Measurements from ENCODE around the gene ZBTB4. TPM values are rescaled to one million over a fixed set of nuclear protein-coding genes. Genes with fewer than 3 reads are reported as not detected.
"Not testable (repeated sequence)": the region's sequence is repeated elsewhere in the genome, so short reads cannot be mapped to it uniquely, and the experiment has no call there.

Gene ZBTB4
- total RNA-seq, 1 donor from 2014 or later: 34.5 TPM

DNA sequence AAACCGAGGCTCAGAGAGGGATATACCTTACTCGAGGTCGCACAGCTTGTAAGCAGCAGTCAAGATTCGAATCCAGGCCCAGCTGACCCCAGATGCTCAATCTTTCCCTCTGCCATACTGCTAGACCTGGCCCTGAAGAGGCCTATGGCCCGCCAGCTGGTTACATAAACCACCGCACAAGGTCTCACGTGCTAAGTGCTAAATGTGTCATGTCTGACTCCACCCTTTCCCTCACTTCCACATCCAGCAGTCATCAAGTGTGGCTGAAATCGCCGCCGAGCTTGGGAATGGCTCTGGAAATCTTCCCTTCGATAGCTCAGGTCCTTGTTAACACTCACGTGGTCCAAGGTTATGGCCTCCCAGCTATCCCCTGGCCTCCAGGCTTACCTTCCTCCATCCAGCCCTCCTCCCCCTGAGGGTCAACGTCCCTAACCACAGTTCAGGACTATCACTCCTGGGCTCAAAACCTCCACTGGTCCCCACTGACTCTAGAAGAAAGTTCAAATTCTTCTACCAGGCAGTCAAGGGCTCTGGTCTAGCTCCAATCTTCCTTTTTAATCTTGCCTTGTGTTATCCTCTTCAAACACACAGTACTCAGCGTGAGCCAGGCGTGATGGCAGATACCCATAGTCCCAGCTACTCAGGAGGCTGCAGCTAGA, 3.5 kb downstream of the ZBTB4 start:
- H3K36me3 Mint-ChIP-seq: peaks cover 8% of the 10 kb centered on the region
- DNase-seq (ENCODE audit: extremely low spot score, unreplicated experiment): no peak
- TF ChIP-seq, protein P1, sequence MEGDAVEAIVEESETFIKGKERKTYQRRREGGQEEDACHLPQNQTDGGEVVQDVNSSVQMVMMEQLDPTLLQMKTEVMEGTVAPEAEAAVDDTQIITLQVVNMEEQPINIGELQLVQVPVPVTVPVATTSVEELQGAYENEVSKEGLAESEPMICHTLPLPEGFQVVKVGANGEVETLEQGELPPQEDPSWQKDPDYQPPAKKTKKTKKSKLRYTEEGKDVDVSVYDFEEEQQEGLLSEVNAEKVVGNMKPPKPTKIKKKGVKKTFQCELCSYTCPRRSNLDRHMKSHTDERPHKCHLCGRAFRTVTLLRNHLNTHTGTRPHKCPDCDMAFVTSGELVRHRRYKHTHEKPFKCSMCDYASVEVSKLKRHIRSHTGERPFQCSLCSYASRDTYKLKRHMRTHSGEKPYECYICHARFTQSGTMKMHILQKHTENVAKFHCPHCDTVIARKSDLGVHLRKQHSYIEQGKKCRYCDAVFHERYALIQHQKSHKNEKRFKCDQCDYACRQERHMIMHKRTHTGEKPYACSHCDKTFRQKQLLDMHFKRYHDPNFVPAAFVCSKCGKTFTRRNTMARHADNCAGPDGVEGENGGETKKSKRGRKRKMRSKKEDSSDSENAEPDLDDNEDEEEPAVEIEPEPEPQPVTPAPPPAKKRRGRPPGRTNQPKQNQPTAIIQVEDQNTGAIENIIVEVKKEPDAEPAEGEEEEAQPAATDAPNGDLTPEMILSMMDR (conservative IDR thresholded peaks at IDR 0.05): no peak
- no peaks in the 10 kb centered on the region for H3K9me3 Mint-ChIP-seq
- H3K4me3 Mint-ChIP-seq: peak overlapping the region; percentile 88
- H3K27me3 Mint-ChIP-seq: no peaks in the 10 kb centered on the region
- peaks cover 41% of the 10 kb centered on the region for H3K4me1 Mint-ChIP-seq (ENCODE audit: unreplicated experiment)
- peak overlapping the region; percentile 100 for H3K27ac Mint-ChIP-seq

DNA sequence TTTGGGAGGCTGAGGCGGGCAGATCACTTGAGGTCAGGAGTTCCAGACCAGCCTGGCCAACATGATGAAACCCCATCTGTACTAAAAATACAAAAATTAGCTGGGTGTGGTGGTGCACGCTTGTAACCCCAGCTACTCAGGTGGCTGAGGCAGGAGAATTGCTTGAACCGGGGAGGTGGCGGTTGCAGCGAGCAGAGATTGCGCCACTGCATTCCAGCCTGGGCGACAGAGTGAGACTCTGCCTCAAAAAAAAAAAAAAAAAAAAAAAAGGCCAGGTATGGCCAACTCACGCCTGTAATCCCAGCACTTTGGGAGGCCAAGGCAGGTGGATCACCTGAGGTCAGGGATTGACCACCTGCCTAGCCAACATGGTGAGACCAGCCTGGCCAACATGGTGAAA, 4.7 kb downstream of the ZBTB4 start:
- H3K4me1 Mint-ChIP-seq (ENCODE audit: unreplicated experiment): peaks cover 36% of the 10 kb centered on the region
- not testable (repeated sequence) for DNase-seq (ENCODE audit: extremely low spot score, unreplicated experiment); H3K36me3 Mint-ChIP-seq; H3K27me3 Mint-ChIP-seq; H3K4me3 Mint-ChIP-seq; H3K9me3 Mint-ChIP-seq
- H3K27ac Mint-ChIP-seq: peak overlapping the region; percentile 100

DNA sequence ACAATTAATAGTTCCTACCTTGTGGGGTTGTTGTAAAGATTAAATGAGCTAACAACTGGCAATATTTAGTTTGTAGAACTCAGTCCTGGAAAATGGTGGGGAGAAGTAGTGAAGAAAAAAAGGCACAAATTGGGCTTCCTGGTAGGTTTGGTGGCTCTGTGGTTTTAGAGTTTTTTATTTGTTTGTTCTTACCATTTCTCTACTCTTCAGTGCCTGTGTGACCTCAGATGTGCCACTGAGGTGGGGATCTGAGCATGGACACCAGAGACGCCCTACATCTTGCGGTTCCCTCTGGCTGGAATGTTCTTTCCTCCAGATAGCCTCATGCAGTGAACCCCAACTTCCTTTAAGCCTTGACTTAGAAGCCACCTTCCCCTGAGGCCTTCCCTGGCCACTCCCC, 7.7 kb downstream of the ZBTB4 start:
- Mint-ChIP-seq H3K36me3 (peaks cover 8% of the 10 kb centered on the region), H3K4me3 (no peak overlapping the region), H3K4me1 (ENCODE audit: unreplicated experiment) (peaks cover 15% of the 10 kb centered on the region), H3K9me3 (no peaks in the 10 kb centered on the region), H3K27me3 (no peaks in the 10 kb centered on the region), H3K27ac (peak overlapping the region; percentile 77)
- TF ChIP-seq, protein P1 (conservative IDR thresholded peaks at IDR 0.05): no peak
- DNase-seq (ENCODE audit: extremely low spot score, unreplicated experiment): no peak

DNA sequence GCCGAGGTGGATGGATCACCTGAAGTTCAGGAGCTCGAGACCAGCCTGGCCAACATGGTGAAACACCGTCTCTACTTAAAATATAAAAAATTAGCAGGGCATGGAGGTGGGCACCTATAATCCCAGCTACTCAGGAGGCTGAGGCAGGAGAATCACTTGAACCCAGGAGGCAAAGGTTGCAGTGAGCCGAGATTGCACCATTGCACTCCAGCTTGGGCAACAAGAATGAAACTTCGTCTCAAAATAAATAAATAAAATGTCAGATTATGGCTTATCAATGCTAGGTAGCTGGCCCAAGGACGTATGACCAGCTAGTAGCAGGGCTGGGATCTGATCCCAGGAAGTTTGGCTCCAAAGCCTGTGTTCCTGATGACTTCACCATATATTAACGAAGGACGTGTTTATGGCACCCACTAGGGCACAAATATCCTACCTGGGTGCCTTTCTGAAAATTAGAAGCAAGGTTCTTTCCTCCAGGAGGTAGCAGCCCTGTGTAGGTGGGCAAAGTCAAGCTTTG, 8.9 kb downstream of the ZBTB4 start:
- H3K4me1 Mint-ChIP-seq (ENCODE audit: unreplicated experiment): not testable (repeated sequence)

DNA sequence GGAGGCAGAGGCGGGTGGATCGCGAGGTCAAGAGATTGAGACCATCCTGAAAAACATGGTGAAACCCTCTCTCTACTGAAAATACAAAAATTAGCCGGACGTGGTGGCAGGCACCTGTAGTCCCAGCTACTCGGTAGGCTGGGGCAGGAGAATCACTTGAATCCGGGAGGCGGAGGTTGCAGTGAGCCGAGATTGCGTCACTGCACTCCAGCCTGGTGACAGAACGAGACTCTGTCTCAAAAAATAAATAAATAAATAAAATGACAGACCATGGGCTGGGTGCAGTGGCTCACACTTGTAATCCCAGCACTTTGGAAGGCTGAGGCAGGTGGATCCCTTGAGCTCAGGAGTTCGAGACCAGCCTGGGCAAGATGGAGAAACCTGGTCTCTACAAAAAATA, 9.6 kb downstream of the ZBTB4 start:
- H3K36me3 Mint-ChIP-seq, H3K27me3 Mint-ChIP-seq: not testable (repeated sequence)

More for the DNA sequence above, 8.9 kb downstream of the ZBTB4 start:
- not testable (repeated sequence) for H3K9me3 Mint-ChIP-seq; H3K27me3 Mint-ChIP-seq; DNase-seq (ENCODE audit: extremely low spot score, unreplicated experiment); H3K4me3 Mint-ChIP-seq; H3K27ac Mint-ChIP-seq; H3K36me3 Mint-ChIP-seq

DNA sequence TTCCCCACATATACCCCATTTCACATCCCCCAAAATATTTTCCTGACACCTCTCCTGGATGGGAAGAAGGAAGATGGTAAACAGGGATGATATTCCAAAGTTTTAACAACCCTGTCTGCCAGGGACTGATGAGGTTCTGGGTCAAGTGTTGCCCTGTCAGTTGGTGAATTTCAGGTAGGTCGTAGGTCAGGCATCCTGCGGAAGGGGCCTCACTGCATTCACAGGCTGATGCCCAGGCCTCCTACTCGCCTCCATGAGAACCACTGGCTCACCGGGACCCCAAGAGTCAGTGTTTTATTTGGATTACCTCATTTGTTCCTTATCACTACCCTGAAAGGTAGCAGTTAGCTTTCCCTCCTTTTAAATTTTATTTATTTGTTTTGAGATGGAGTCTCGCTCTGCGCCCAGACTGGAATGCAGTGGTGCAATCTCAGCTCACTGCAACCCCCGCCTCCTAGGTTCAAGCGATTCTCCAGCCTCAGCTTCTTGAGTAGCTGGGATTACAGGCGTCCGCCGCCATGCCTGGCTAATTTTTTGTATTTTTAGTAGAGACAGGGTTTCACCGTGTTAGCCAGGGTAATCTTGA, 10.5 kb downstream of the ZBTB4 start:
- no peak for DNase-seq (ENCODE audit: extremely low spot score, unreplicated experiment)
- H3K27ac Mint-ChIP-seq: peak overlapping the region; percentile 39
- peaks cover 6% of the 10 kb centered on the region for H3K4me1 Mint-ChIP-seq (ENCODE audit: unreplicated experiment)
- H3K9me3 Mint-ChIP-seq: no peaks in the 10 kb centered on the region
- TF ChIP-seq, protein P1 (conservative IDR thresholded peaks at IDR 0.05): no peak
- no peak overlapping the region for H3K4me3 Mint-ChIP-seq
- H3K36me3 Mint-ChIP-seq: no peaks in the 10 kb centered on the region
- H3K27me3 Mint-ChIP-seq: no peaks in the 10 kb centered on the region

More for the DNA sequence above, 9.6 kb downstream of the ZBTB4 start:
- not testable (repeated sequence) for DNase-seq (ENCODE audit: extremely low spot score, unreplicated experiment); H3K9me3 Mint-ChIP-seq; H3K4me1 Mint-ChIP-seq (ENCODE audit: unreplicated experiment); H3K27ac Mint-ChIP-seq; H3K4me3 Mint-ChIP-seq

DNA sequence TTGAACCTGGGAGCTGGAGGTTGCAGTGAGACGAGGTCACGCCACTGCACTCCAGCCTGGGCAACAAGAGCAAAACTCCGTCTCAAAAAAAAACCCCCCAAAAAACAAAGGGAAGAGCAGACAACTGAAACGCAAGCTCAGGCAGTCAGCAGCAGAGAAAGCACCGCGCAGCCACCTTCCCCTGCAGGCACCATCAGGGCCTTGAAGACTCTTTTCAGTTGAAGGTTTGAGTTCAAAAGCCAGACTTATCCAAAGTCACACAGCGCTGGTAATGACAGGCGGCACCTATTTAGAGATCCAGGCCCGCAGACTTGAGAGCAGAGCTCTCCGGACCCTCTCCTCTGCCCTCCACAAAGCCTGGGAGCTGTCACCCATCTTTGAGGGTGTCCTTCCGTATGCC, 11.1 kb downstream of the ZBTB4 start:
- no peak overlapping the region for H3K4me3 Mint-ChIP-seq
- H3K4me1 Mint-ChIP-seq (ENCODE audit: unreplicated experiment): peaks cover 6% of the 10 kb centered on the region
- H3K9me3 Mint-ChIP-seq: no peaks in the 10 kb centered on the region
- no peaks in the 10 kb centered on the region for H3K36me3 Mint-ChIP-seq
- no peaks in the 10 kb centered on the region for H3K27me3 Mint-ChIP-seq
- peak overlapping the region; percentile 39 for H3K27ac Mint-ChIP-seq
- TF ChIP-seq, protein P1 (conservative IDR thresholded peaks at IDR 0.05): no peak
- no peak for DNase-seq (ENCODE audit: extremely low spot score, unreplicated experiment)
